C1 segment of cervical spinal cord (tissue), 14 donors: ENCODE measurements around the gene HPRT1.

Experiments
- DNase-seq, 14 donors: peaks; one replicate each; lab custom pipeline; 2025; lab: John Stamatoyannopoulos, UW

HPRT1 gene

GRCh38 chrX:134476284-134476683 is 16.3 kb downstream of the HPRT1 start:
- no peak for DNase-seq

GRCh38 chrX:134478374-134478773 is 18.4 kb downstream of the HPRT1 start:
- DNase-seq, result no peak

GRCh38 chrX:134480061-134480460 is 20.1 kb downstream of the HPRT1 start:
- no peak for DNase-seq

GRCh38 chrX:134481339-134481738 is 21.4 kb downstream of the HPRT1 start:
- no peak for DNase-seq

GRCh38 chrX:134482371-134482770 is 22.4 kb downstream of the HPRT1 start:
- no peak for DNase-seq

- DNase-seq, result no peak
Measured at GRCh38 chrX:134484039-134484438, 24.1 kb downstream of the HPRT1 start.

- DNase-seq, result no peak
Measured at GRCh38 chrX:134501941-134502340, 42.0 kb downstream of the HPRT1 start.

- no peak for DNase-seq
Measured at GRCh38 chrX:134502686-134503085, 42.7 kb downstream of the HPRT1 start.

GRCh38 chrX:134512566-134512965 is 52.6 kb downstream of the HPRT1 start:
- DNase-seq, result no peak

- no peak for DNase-seq
Measured at GRCh38 chrX:134513091-134513490, 53.1 kb downstream of the HPRT1 start.

- no peak for DNase-seq
Measured at GRCh38 chrX:134520860-134521390, 61.0 kb downstream of the HPRT1 start.

- DNase-seq, result no peak
Measured at GRCh38 chrX:134524181-134524580, 64.2 kb downstream of the HPRT1 start.

- no peak for DNase-seq
Measured at GRCh38 chrX:134525086-134525792, 65.3 kb downstream of the HPRT1 start.

GRCh38 chrX:134526399-134526798 is 66.4 kb downstream of the HPRT1 start:
- DNase-seq, result no peak

- no peak for DNase-seq
Measured at GRCh38 chrX:134528960-134529359, 69.0 kb downstream of the HPRT1 start.

GRCh38 chrX:134529481-134529880 is 69.5 kb downstream of the HPRT1 start:
- no peak for DNase-seq

- DNase-seq, result no peak
Measured at GRCh38 chrX:134530845-134531244, 70.9 kb downstream of the HPRT1 start.

- DNase-seq, result no peak
Measured at GRCh38 chrX:134533352-134533751, 73.4 kb downstream of the HPRT1 start.

GRCh38 chrX:134533952-134534351 is 74.0 kb downstream of the HPRT1 start:
- DNase-seq, result no peak

- no peak for DNase-seq
Measured at GRCh38 chrX:134537179-134537955, 77.4 kb downstream of the HPRT1 start.

GRCh38 chrX:134538316-134538715 is 78.4 kb downstream of the HPRT1 start:
- DNase-seq, result no peak

- no peak for DNase-seq
Measured at GRCh38 chrX:134541906-134542305, 81.9 kb downstream of the HPRT1 start.

- no peak for DNase-seq
Measured at GRCh38 chrX:134542485-134542884, 82.5 kb downstream of the HPRT1 start.
